Measurements from ENCODE around the gene TCP11X2. TPM values are rescaled to one million over a fixed set of nuclear protein-coding genes. Genes with fewer than 3 reads are reported as not detected.
"Not testable (repeated sequence)": the region's sequence is repeated elsewhere in the genome, so short reads cannot be mapped to it uniquely, and the experiment has no call there.

Gene TCP11X2
- total and polyA plus RNA-seq, 2 of the 8 experiments (the other 6 are each of a cell fraction or from before 2014, with no cell fraction given), result 0.08 to 0.32 TPM

DNA sequence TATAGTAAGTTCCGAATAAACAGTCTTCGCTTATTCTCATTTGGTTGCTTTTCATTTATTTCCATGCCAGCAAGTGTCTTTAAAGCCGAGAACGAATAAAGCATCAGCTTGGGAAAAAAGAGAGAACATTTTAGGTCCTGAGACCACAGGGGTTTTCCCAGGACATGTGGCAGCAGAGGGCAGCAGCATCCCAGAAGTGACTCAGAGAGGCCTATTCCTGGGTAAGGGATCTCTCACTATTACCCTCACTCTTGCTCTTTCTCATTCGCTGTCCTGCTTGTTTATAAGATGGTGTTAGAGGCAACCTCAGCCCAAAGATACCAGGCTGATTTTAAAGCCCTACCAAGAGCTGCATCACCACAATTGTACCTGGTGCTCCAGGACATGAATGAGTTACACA is 7.2 kb upstream of the TCP11X2 start:
- H2BK20ac ChIP-seq (ENCODE audit: low read length); H4K20me1 ChIP-seq (replicated peaks in 1 of 2; ENCODE audit: control insufficient read depth in 1 of 2, insufficient read depth in 2 of 2, low read length in 2 of 2); H2BK12ac ChIP-seq (ENCODE audit: low read depth, low read length); H3K4ac ChIP-seq (replicated peaks; ENCODE audit: insufficient read length, low read depth, low read length); H4K5ac ChIP-seq (ENCODE audit: insufficient read length, low read depth, low read length); H3K23ac ChIP-seq (ENCODE audit: insufficient read length); H3K14ac ChIP-seq (ENCODE audit: insufficient read length); H3K79me1 ChIP-seq (ENCODE audit: low read depth, low read length); H3K27ac ChIP-seq (ENCODE audit: low read depth, low read length); H3K27me3 ChIP-seq (replicated peaks in 1 of 4; ENCODE audit: control insufficient read depth in 3 of 4, extremely low read depth in 1 of 4, insufficient read depth in 3 of 4, low read length in 3 of 4); H4K8ac ChIP-seq (ENCODE audit: extremely low read depth, insufficient read depth, low read length); H2BK5ac ChIP-seq (ENCODE audit: low read depth, low read length); H3K36me3 ChIP-seq (ENCODE audit: control insufficient read depth in 2 of 4, insufficient read depth in 4 of 4, low read length in 3 of 4); POLR2A ChIA-PET (ENCODE audit: partially characterized antibody); H3K23me2 ChIP-seq (ENCODE audit: low read depth, low read length); H3K9me3 ChIP-seq (ENCODE audit: insufficient read depth in 2 of 2, low read depth in 1 of 2, low read length in 1 of 2); DNase-seq (ENCODE audit: low read depth in 1 of 2, low spot score in 2 of 2); H3K9ac ChIP-seq (replicated peaks in 1 of 4; ENCODE audit: extremely low read depth in 1 of 4, low read depth in 3 of 4, low read length in 3 of 4); H4K91ac ChIP-seq (replicated peaks; ENCODE audit: insufficient read length, low read length); H2BK15ac ChIP-seq (ENCODE audit: low read length); H3K4me2 ChIP-seq (ENCODE audit: insufficient read depth in 1 of 2, low read depth in 2 of 2, low read length in 2 of 2); H3K4me3 ChIP-seq (ENCODE audit: extremely low read depth in 1 of 4, insufficient read depth in 2 of 4, low read depth in 3 of 4, low read length in 4 of 4); H3K79me2 ChIP-seq (ENCODE audit: control insufficient read depth in 1 of 2, insufficient read depth in 2 of 2, low read length in 2 of 2); H2AK5ac ChIP-seq (ENCODE audit: low read depth, low read length); H3K18ac ChIP-seq (ENCODE audit: extremely low read depth, low read length); H3K56ac ChIP-seq (replicated peaks; ENCODE audit: insufficient read length, low read depth, low read length); CTCF ChIA-PET (ENCODE audit: partially characterized antibody); H2AFZ ChIP-seq (ENCODE audit: low read length); H2BK120ac ChIP-seq (replicated peaks; ENCODE audit: low read depth, low read length); H3K4me1 ChIP-seq (replicated peaks in 1 of 4; ENCODE audit: control insufficient read depth in 3 of 4, insufficient read depth in 4 of 4, low read length in 3 of 4): not testable (repeated sequence)
- WGBS, 2 experiments (ENCODE audit: extremely low coverage in 1 of 2, insufficient coverage in 1 of 2, insufficient read length in 1 of 2, insufficient replicate concordance in 2 of 2, low coverage in 1 of 2, low lambda C conversion rate in 2 of 2, missing lambda C conversion rate in 1 of 2), result 100% methylated on average over 1 of the region's 5 CpGs; no CpG with 5 or more reads in 1 of the 2 experiments
- peak; percentile 19 for FAIRE-seq

DNA sequence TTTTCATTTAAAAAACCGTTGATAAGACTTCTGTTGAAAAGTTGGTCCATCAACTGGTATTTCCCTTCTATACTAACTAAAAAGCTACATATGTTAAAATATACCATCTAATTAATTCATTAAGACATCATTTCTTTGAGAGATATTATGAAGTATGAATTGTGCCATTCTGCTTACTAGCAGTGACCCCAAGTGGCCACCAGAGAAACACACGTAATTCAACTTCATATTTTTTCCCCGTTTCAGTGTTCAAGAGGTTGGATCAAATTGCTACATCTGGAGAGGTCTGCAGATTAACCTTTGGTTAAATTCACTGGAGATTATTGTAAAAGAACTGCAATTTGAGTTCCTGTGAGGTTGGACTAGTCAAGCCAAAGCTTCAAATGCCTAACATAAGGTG is 1.4 kb downstream of the TCP11X2 start:
- DNase-seq (ENCODE audit: low read depth in 1 of 2, low spot score in 2 of 2); H3K23ac ChIP-seq (ENCODE audit: insufficient read length); H3K79me1 ChIP-seq (ENCODE audit: low read depth, low read length); H3K4me3 ChIP-seq (ENCODE audit: extremely low read depth in 1 of 4, insufficient read depth in 2 of 4, low read depth in 3 of 4, low read length in 4 of 4); H3K9ac ChIP-seq (replicated peaks in 1 of 4; ENCODE audit: extremely low read depth in 1 of 4, low read depth in 3 of 4, low read length in 3 of 4); H2AK5ac ChIP-seq (ENCODE audit: low read depth, low read length); H4K20me1 ChIP-seq (replicated peaks in 1 of 2; ENCODE audit: control insufficient read depth in 1 of 2, insufficient read depth in 2 of 2, low read length in 2 of 2); H2BK15ac ChIP-seq (ENCODE audit: low read length); H3K9me3 ChIP-seq (ENCODE audit: insufficient read depth in 2 of 2, low read depth in 1 of 2, low read length in 1 of 2); H4K8ac ChIP-seq (ENCODE audit: extremely low read depth, insufficient read depth, low read length); H3K4me2 ChIP-seq (ENCODE audit: insufficient read depth in 1 of 2, low read depth in 2 of 2, low read length in 2 of 2); H3K4me1 ChIP-seq (replicated peaks in 1 of 4; ENCODE audit: control insufficient read depth in 3 of 4, insufficient read depth in 4 of 4, low read length in 3 of 4); POLR2A ChIA-PET (ENCODE audit: partially characterized antibody); CTCF ChIA-PET (ENCODE audit: partially characterized antibody); H3K4ac ChIP-seq (replicated peaks; ENCODE audit: insufficient read length, low read depth, low read length); H3K36me3 ChIP-seq (ENCODE audit: control insufficient read depth in 2 of 4, insufficient read depth in 4 of 4, low read length in 3 of 4); H4K5ac ChIP-seq (ENCODE audit: insufficient read length, low read depth, low read length); H3K27me3 ChIP-seq (replicated peaks in 1 of 4; ENCODE audit: control insufficient read depth in 3 of 4, extremely low read depth in 1 of 4, insufficient read depth in 3 of 4, low read length in 3 of 4); H3K14ac ChIP-seq (ENCODE audit: insufficient read length); H2AFZ ChIP-seq (ENCODE audit: low read length); H2BK12ac ChIP-seq (ENCODE audit: low read depth, low read length); H2BK5ac ChIP-seq (ENCODE audit: low read depth, low read length); H3K23me2 ChIP-seq (ENCODE audit: low read depth, low read length); H3K79me2 ChIP-seq (ENCODE audit: control insufficient read depth in 1 of 2, insufficient read depth in 2 of 2, low read length in 2 of 2); H2BK120ac ChIP-seq (replicated peaks; ENCODE audit: low read depth, low read length); FAIRE-seq; H3K27ac ChIP-seq (ENCODE audit: low read depth, low read length); H3K56ac ChIP-seq (replicated peaks; ENCODE audit: insufficient read length, low read depth, low read length); H2BK20ac ChIP-seq (ENCODE audit: low read length); H4K91ac ChIP-seq (replicated peaks; ENCODE audit: insufficient read length, low read length); H3K18ac ChIP-seq (ENCODE audit: extremely low read depth, low read length): not testable (repeated sequence)
- WGBS, 2 experiments (ENCODE audit: extremely low coverage in 1 of 2, insufficient coverage in 1 of 2, insufficient read length in 1 of 2, insufficient replicate concordance in 2 of 2, low coverage in 1 of 2, low lambda C conversion rate in 2 of 2, missing lambda C conversion rate in 1 of 2), result no CpG with 5 or more reads among the region's 3 CpGs
